ENCODE results near the gene OSCAR. TPM values are rescaled to one million over a fixed set of nuclear protein-coding genes. Genes with fewer than 3 reads are reported as not detected.

OSCAR gene
- 1.1 TPM for total RNA-seq
- long read RNA-seq, partial matches to known transcripts = 1 of 2 reads
- long read RNA-seq, other reads (novel, unspliced or antisense) = 1 of 2 reads

DNA sequence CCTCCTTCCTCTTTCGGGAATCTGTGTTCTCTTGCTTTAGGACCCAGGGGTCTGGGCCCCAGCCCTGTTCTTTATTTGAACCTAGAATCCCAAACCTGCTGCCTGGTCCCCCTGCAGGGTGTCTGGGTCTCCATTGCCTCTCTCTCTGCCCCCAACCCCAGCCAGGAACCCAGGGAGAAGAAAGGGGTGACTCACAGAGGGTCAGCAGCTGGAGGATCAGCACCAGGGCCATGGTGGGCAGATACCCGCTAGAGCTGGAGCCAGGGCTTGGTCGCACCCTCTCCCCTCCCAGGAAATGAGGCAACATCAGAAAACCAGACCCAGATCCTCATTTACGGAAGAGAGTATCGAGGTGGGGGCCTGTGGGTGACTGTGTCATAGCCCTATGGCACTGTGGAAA is at the start of gene OSCAR:
TSS of gene OSCAR (minus strand) at position 243 of the 400 bp plus-strand sequence. CDS start at position 232, 11 bp downstream.
- intact Hi-C loops (cut with micrococcal nuclease) = no loop called here
- DNase-seq = no peak
- ATAC-seq = no peak

DNA sequence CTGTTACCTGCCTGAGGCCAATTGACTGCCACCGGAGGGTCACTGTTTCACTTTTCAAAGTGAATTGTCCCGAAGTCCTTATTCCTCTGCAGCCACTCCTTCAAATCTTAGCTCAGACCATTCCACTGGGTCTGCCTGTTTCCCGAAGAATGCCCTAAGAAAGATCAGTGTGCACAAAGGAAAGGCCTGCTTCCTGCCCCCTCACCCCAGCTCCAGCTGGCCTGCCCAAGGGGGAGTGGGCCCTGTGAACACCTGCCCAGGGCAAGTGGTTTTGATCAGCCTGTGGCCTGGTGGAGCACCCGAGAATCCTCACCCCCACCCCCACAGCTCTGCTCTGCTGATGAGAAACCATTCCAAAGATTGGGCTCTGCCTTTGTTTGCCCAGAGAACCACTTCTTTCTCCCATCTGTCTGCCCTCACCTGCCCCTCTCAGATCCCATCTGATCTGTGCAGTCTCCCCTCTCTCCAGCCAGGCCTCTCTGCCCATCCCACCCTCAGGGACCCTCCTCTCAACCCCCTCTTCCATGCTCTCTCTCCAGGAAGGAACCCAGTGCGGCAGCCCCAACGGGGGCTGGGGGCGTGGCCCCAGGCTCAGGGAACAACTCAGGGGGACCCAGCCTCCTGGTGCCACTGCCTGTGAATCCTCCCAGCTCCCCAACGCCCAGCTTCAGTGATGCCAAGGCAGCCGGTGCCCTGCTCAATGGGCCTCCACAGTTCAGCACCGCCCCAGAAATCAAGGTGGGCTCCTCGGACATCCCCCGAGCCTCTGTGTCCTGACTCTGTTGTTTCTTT is 48.6 kb upstream of the OSCAR start:
- ATAC-seq = no peak
- intact Hi-C loops (cut with micrococcal nuclease) = no loop called here
- DNase-seq = no peak

- intact Hi-C loops (cut with micrococcal nuclease) = no loop called here
- ATAC-seq (peak; percentile 5), DNase-seq (no peak)
These were observed 47.6 kb upstream of the OSCAR start for GRCh38 chr19:54148158-54148557.

GRCh38 chr19:54147676-54148075 is 47.1 kb upstream of the OSCAR start:
- intact Hi-C loops (cut with micrococcal nuclease) = no loop called here
- peak; percentile 80 for ATAC-seq
- DNase-seq = peak; percentile 71

DNA sequence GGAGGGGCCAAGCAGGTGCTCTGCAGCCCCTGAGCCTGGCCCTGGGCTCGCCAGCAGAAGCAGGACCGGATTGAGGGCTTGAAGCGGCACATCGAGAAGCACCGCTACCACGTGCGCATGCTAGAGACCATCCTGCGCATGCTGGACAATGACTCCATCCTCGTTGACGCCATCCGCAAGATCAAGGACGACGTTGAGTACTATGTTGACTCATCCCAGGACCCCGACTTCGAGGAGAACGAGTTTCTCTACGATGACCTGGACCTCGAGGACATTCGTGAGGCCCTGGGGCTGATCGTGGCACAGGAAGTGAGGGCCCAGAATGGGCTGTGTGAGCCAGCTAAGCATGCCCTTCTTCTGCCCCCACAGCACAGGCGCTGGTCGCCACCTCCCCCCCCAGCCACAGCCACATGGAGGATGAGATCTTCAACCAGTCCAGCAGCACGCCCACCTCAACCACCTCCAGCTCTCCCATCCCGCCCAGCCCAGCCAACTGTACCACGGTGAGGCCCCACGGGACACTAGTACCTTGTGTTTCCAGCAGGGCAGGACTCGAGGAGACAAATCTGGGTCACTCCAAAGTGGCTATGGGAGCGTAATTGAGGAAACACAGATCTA is 45.0 kb upstream of the OSCAR start:
- no peak for ATAC-seq
- no peak for DNase-seq
- intact Hi-C loops (cut with micrococcal nuclease) = no loop called here

GRCh38 chr19:54142166-54142780 is 41.7 kb upstream of the OSCAR start:
- DNase-seq = no peak
- intact Hi-C loops (cut with micrococcal nuclease) = no loop called here
- ATAC-seq = no peak

- intact Hi-C loops (cut with micrococcal nuclease) = no loop called here
- DNase-seq (no peak), ATAC-seq (no peak)
These were observed 40.8 kb upstream of the OSCAR start for GRCh38 chr19:54141356-54141755.

- DNase-seq (no peak), ATAC-seq (no peak)
- intact Hi-C loops (cut with micrococcal nuclease) = no loop called here
These were observed 38.1 kb upstream of the OSCAR start for GRCh38 chr19:54138489-54139256.

- ATAC-seq (no peak), DNase-seq (no peak)
- intact Hi-C loops (cut with micrococcal nuclease) = no loop called here
These were observed 37.3 kb upstream of the OSCAR start, which contains the start of gene CNOT3 for GRCh38 chr19:54137699-54138488. TSS of gene CNOT3 (plus strand) at chr19:54137762. CDS start at chr19:54142979, 5,217 bp downstream.

- intact Hi-C loops (cut with micrococcal nuclease) = no loop called here
- ATAC-seq (peak; percentile 92), DNase-seq (peak; percentile 99)
These were observed 36.5 kb upstream of the OSCAR start for GRCh38 chr19:54136864-54137698.

DNA sequence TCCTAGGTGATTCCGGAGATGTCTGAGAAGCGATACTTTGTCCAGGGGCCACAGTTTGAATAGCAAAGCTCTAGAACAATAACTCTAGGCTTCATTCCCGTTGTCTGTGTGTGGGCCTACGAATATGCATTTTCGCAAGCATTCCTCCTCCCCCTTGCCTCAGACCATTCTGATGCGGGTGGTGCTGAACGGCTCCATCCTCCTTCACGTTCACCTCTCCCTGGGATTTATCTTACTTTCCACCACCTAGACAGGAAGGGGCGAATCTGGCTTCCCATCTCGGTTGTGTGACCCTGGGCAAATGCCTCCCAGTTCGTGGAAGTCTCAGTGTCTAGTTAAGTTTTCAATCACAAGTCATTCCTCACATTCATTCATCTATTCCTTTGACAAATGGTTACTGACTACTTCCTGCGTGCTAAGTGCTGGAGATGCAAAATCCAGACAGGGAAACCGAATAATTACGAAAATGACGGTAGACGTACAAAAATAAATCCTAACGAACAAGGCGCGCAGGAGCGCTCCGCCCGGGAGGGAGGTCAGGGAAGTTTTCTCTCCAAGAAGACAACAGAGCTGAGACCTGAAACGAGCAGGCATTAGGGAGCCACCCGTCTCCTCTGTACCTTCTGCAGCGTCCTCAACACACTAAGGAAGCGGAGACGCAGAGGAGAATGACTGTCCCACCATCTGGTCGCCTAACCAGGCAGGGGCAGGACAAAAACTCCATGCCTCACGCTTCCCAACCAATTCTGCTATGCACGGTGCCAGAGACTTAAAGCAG is 35.7 kb upstream of the OSCAR start:
- ATAC-seq (no peak), DNase-seq (no peak)
- intact Hi-C loops (cut with micrococcal nuclease) = no loop called here

- intact Hi-C loops (cut with micrococcal nuclease) = no loop called here
- DNase-seq (no peak), ATAC-seq (no peak)
These were observed 33.5 kb upstream of the OSCAR start for GRCh38 chr19:54133957-54134590.

GRCh38 chr19:54133312-54133956 is 32.8 kb upstream of the OSCAR start:
- no peak for DNase-seq
- ATAC-seq = no peak
- intact Hi-C loops (cut with micrococcal nuclease) = no loop called here

GRCh38 chr19:54129617-54129996 is 29.0 kb upstream of the OSCAR start:
- no peak for DNase-seq
- intact Hi-C loops (cut with micrococcal nuclease) = no loop called here
- no peak for ATAC-seq

DNA sequence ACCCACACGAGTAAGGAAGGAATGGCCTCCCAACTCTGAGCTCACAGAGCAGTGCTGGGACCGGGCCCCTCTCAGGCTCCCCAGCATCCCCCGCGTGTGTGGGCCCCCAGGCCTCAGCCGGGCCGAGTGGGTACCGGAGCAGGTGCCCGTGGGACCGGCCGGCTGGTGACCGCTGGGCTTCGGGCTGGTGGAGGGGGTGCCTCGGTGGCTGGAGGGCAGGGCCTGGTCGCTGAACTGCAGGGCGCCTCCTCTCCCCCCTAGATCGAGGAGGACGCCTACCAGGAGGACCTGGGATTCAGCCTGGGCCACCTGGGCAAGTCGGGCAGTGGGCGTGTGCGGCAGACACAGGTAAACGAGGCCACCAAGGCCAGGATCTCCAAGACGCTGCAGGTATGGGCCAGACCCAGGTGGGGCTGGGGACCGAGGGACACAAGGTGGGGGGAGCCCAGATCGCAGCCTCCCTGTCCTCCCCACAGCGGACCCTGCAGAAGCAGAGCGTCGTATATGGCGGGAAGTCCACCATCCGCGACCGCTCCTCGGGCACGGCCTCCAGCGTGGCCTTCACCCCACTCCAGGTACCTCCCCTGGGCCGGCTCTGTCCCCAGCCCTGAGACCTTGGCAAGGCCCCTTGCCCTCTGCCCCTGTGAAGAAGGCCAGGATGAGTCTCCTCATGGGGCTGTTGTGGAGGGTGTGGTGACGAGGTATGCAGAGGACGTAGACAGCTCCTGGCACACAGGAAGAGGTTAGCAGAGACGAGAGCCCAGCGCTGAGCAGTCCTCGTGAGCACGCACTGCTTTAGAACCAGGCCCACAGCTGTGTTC is 28.4 kb upstream of the OSCAR start:
- no peak for ATAC-seq
- intact Hi-C loops (cut with micrococcal nuclease) = no loop called here
- no peak for DNase-seq

- intact Hi-C loops (cut with micrococcal nuclease) = no loop called here
- ATAC-seq (no peak), DNase-seq (no peak)
These were observed 27.8 kb upstream of the OSCAR start for GRCh38 chr19:54128441-54128725.

Data from left ventricle myocardium superior (tissue), 1 donor.